K562 (cell line): Measurements from ENCODE around the gene P2RY11. TPM values are rescaled to one million over a fixed set of nuclear protein-coding genes. Genes with fewer than 3 reads are reported as not detected.

ENCODE experiments used
- ATAC-seq: fragments of 200-7000 bp; cut with Tn5 transposase; 3 replicates; pipeline ENCODE4 v1.9.1; 2020; ENCODE audit warnings: moderate library complexity
- BruUV-seq: library from RNA; stranded (reverse); fragments of 400-500 nt; replicated peaks from 2 replicates; lab custom pipeline; 2021; lab: Mats Ljungman, UMichigan
- CTCF ChIA-PET: fragments of 300-600 bp; formaldehyde crosslinking; extraction: SDS; loops from one replicate; lab custom pipeline; 2021; ENCODE audit warnings: low intra/inter-chr PET ratio; lab: Yijun Ruan, JAX
- POLR2A ChIA-PET: fragments of 300-600, 350-650 bp; sonication (Branson Sonifier 250); formaldehyde crosslinking; extraction: SDS; loops from one replicate; lab custom pipeline; 2021; ENCODE audit warnings: antibody characterized with exemption, inconsistent platforms; lab: Yijun Ruan, JAX
- DNase-seq, 4 experiments: peaks; one replicate each; pipeline versions ENCODE4 v3.0.0 to v3.0.0-alpha.2; 2011 to 2018; ENCODE audit warnings: low spot score in 3 of 4, mixed read lengths in 3 of 4; ENCODE audit errors: extremely low read depth in 1 of 4
- FAIRE-seq: peaks from 2 replicates; lab custom pipeline; 2011; peaks lifted over from hg19 to GRCh38; lab: Jason Lieb, UNC
- H2AFZ ChIP-seq: 2 replicates; pipeline ENCODE4 v1.6.0; 2011; ENCODE audit warnings: low read depth, low read length, control low read depth, inconsistent platforms
- H3K27ac ChIP-seq: fragments of 200-600 bp; 3 replicates; pipeline ENCODE4 v1.8.0; 2011; ENCODE audit warnings: low read depth, mild to moderate bottlenecking, control low read depth, inconsistent platforms, low read length, moderate library complexity, mixed read lengths; ENCODE audit errors: extremely low read depth
- H3K27me3 ChIP-seq, 2 experiments: fragments of 300-600 bp in 1 of 2; 2 replicates in 1 of 2; 3 replicates in 1 of 2; pipeline versions ENCODE4 v1.6.0 to v1.8.0; 2011; ENCODE audit warnings: inconsistent platforms in 2 of 2, low read length in 2 of 2, mild to moderate bottlenecking in 1 of 2, mixed read lengths in 1 of 2, moderate library complexity in 1 of 2; ENCODE audit not compliant: control insufficient read depth in 2 of 2, insufficient read depth in 2 of 2
- H3K36me3 ChIP-seq: fragments of 300-600 bp; 3 replicates; pipeline ENCODE4 v1.8.0; 2011; ENCODE audit warnings: mild to moderate bottlenecking, low read length, inconsistent platforms; ENCODE audit not compliant: control insufficient read depth, insufficient read depth
- H3K4me1 ChIP-seq, 2 experiments: fragments of 200-600 bp in 1 of 2; replicated peaks in 1 of 2; 2 replicates in 1 of 2; 3 replicates in 1 of 2; pipeline versions ENCODE4 v1.5.1 to v1.8.0; 2011; ENCODE audit warnings: inconsistent platforms in 2 of 2, low read length in 2 of 2, mild to moderate bottlenecking in 1 of 2, mixed read lengths in 1 of 2, moderate library complexity in 1 of 2; ENCODE audit not compliant: control insufficient read depth in 2 of 2, insufficient read depth in 2 of 2
- H3K4me2 ChIP-seq: 2 replicates; pipeline ENCODE4 v1.6.1; 2011; ENCODE audit warnings: low read length, control low read depth, inconsistent platforms, mixed read lengths; ENCODE audit not compliant: insufficient read depth
- H3K4me3 ChIP-seq: fragments of 200-600 bp; sonication (generic), shearing (Covaris generic); 2 replicates; pipeline ENCODE4 v1.5.1; 2016; ENCODE audit warnings: control low read depth, inconsistent platforms
- H3K79me2 ChIP-seq: fragments of 200-600 bp; 3 replicates; pipeline ENCODE4 v1.8.0; 2011; ENCODE audit warnings: low read length, inconsistent platforms; ENCODE audit not compliant: control insufficient read depth, insufficient read depth
- H3K9ac ChIP-seq, 2 experiments: 2 replicates each; pipeline versions ENCODE4 v1.6.0 to v1.6.1; 2011; ENCODE audit warnings: low read depth in 2 of 2, low read length in 2 of 2, control low read depth in 1 of 2, inconsistent platforms in 1 of 2, mild to moderate bottlenecking in 1 of 2, mixed read lengths in 1 of 2; ENCODE audit not compliant: insufficient read depth in 1 of 2
- H3K9me1 ChIP-seq: one replicate; pipeline ENCODE4 v1.6.0; 2011; ENCODE audit warnings: inconsistent platforms, mild to moderate bottlenecking, low read length, moderate library complexity; ENCODE audit not compliant: control insufficient read depth, insufficient read depth
- H3K9me3 ChIP-seq: replicated peaks from 2 replicates; pipeline ENCODE4 v1.5.1; 2011; ENCODE audit warnings: low read depth, low read length, inconsistent platforms; ENCODE audit not compliant: control insufficient read depth, insufficient read depth
- H4K20me1 ChIP-seq: replicated peaks from 2 replicates; pipeline ENCODE4 v1.6.1; 2011; ENCODE audit warnings: low read length, inconsistent platforms, mixed read lengths; ENCODE audit not compliant: control insufficient read depth, insufficient read depth
- PCBP2 ChIP-seq: fragments of 200-400 bp; formaldehyde crosslinking; IDR thresholded peaks from 2 replicates; pipeline ENCODE4 v1.6.1; 2018; ENCODE audit warnings: low read length, low read depth, mild to moderate bottlenecking, moderate library complexity; ENCODE audit not compliant: poor library complexity, severe bottlenecking
- SETDB1 ChIP-seq: IDR thresholded peaks from one replicate; pipeline ENCODE4 v1.6.1; 2012; ENCODE audit warnings: low read length, control low read depth, inconsistent platforms
- SIN3A ChIP-seq, 2 experiments: fragments of 150-350 bp in 1 of 2; IDR thresholded peaks; 2 replicates each; pipeline ENCODE4 v1.6.1; 2011 to 2016; ENCODE audit warnings: borderline replicate concordance in 2 of 2, low read depth in 2 of 2, low read length in 2 of 2, mild to moderate bottlenecking in 2 of 2, moderate library complexity in 2 of 2; ENCODE audit not compliant: control insufficient read depth in 1 of 2
- SP2 ChIP-seq: IDR thresholded peaks from 2 replicates; pipeline ENCODE4 v1.6.1; 2011; ENCODE audit warnings: mild to moderate bottlenecking, low read depth, low read length, moderate library complexity; ENCODE audit not compliant: poor library complexity, severe bottlenecking; ENCODE audit errors: extremely low read depth
- TGIF2 ChIP-seq: sonication (generic); formaldehyde crosslinking; IDR thresholded peaks from 2 replicates; pipeline ENCODE4 v1.8.1; 2022; ENCODE audit warnings: mild to moderate bottlenecking, missing genetic modification reagents, moderate library complexity
- ZBTB7A ChIP-seq: IDR thresholded peaks from 2 replicates; pipeline ENCODE4 v1.6.1; 2011; ENCODE audit warnings: low read depth, mild to moderate bottlenecking, low read length, moderate library complexity, borderline replicate concordance; ENCODE audit not compliant: control insufficient read depth
- ZFP1 ChIP-seq: fragments of 450-650 bp; formaldehyde crosslinking; IDR thresholded peaks from 2 replicates; pipeline ENCODE4 v1.4.0; 2020; ENCODE audit warnings: mild to moderate bottlenecking, mixed read lengths
- ZFX ChIP-seq: sonication (generic); formaldehyde crosslinking; IDR thresholded peaks from 2 replicates; pipeline ENCODE4 v1.8.0; 2022; ENCODE audit warnings: mild to moderate bottlenecking, missing genetic modification reagents, moderate library complexity
- ZNF263 ChIP-seq: sonication (generic); formaldehyde crosslinking; IDR thresholded peaks from 2 replicates; pipeline ENCODE4 v1.8.0; 2022; ENCODE audit warnings: mild to moderate bottlenecking, missing genetic modification reagents, borderline replicate concordance
- WGBS: fragments of 100-300 bp; shearing (Covaris generic); methylation state at CpG from one replicate; pipeline ENCODE4 v1.1.6; 2016; ENCODE audit warnings: low coverage, mixed read lengths; ENCODE audit not compliant: insufficient coverage; ENCODE audit errors: missing lambda C conversion rate; 5-methylcytosine and 5-hydroxymethylcytosine counted together
- in situ Hi-C: fragments of 300-500 bp; cut with MboI; formaldehyde crosslinking; loops from 4 replicates; pipeline ENCODE4 v1.15.0; 2018; ENCODE audit warnings: inconsistent platforms, mixed read lengths
- intact Hi-C: fragments of 100-400 bp; cut with micrococcal nuclease; formaldehyde crosslinking; loops from 2 replicates; pipeline ENCODE4 v1.14.2; 2022
- polyA plus RNA-seq, 8 experiments: library from polyadenylated mRNA; depleted of rRNA in 4 of 8; stranded (reverse) in 5 of 8; unstranded in 3 of 8; fragments of >200 nt; fragmentation: Nextera tagmentation in 2 of 8; fragmentation: Illumina TruSeq in 1 of 8; extraction: Ambion mirVana in 2 of 8; extraction: Trizol in 1 of 8; gene quantifications; 2 replicates each; pipeline versions ENCODE4 v1.2.1 to v1.2.3, GENCODE V29; 2011 to 2014; ENCODE audit warnings: inconsistent platforms in 1 of 8, missing spikeins in 1 of 8
- total RNA-seq, 7 experiments: library from RNA; depleted of rRNA in 6 of 7; stranded (reverse); fragments of >200 nt in 6 of 7; fragmentation: Illumina TruSeq in 2 of 7; extraction: Trizol in 2 of 7; gene quantifications; 2 replicates each; pipeline versions ENCODE4 v1.2.1 to v1.2.3, GENCODE V29; 2011 to 2021; ENCODE audit warnings: low replicate concordance in 1 of 7
- TF ChIP-seq, protein P1 (sequence below): fragments of 450-650 bp; IDR thresholded peaks from 2 replicates; pipeline ENCODE4 v1.6.1; 2017; ENCODE audit warnings: antibody characterized with exemption, mild to moderate bottlenecking
- TF ChIP-seq, protein P2 (sequence below): sonication (generic); formaldehyde crosslinking; IDR thresholded peaks from 2 replicates; pipeline ENCODE4 v1.8.0; 2022; ENCODE audit warnings: missing genetic modification reagents, mild to moderate bottlenecking, moderate library complexity, borderline replicate concordance
- TF ChIP-seq, protein P3 (sequence below): fragments of 150-350 bp; IDR thresholded peaks from 2 replicates; pipeline ENCODE4 v1.6.1; 2014; ENCODE audit warnings: low read depth, mild to moderate bottlenecking, low read length, borderline replicate concordance

Gene P2RY11
- total and polyA plus RNA-seq, 9 of the 15 experiments (the other 6 are each of a cell fraction or from before 2014, with no cell fraction given) = 0.03 to 10.1 (median 1.5) TPM

DNA sequence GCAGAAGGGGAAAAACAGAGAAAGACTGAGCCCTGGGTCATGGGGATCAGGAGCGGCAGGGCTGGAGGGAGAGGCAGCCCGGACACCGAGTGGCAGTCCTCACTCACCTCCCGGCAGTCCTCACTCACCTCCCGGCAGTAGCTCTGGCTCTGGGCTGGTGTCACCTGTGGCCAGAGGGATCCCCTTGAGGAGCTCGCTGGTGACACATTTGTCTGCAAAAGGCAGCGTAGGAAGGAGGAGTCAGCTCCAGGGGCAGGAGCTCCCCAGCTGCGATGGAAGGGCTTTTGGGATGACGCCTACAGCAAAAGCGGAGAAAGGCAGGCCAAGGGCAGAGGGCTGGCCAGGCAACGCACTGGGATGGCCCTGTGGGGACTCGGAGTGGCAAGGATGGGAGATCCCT is 7.5 kb downstream of the P2RY11 start:
- TF ChIP-seq TGIF2 (peak; percentile 55; the same call in 1 of the 2 replicates), PCBP2 (no peak), ZFX (CRISPR knock-in tag) (no peak), SIN3A (IDR thresholded peaks at IDR 0.05; ENCODE audit: borderline replicate concordance in 2 of 2, control insufficient read depth in 1 of 2, low read depth in 2 of 2, low read length in 2 of 2) (0 out of 4 replicates have a peak, but pooled peaks of 1 of the 2 experiments have one; percentile 34), ZNF263 (no peak), SETDB1 (no peak), ZFP1 (CRISPR knock-in tag) (no peak), SP2 (peak; percentile 7), ZBTB7A (no peak)
- TF ChIP-seq, protein P1, sequence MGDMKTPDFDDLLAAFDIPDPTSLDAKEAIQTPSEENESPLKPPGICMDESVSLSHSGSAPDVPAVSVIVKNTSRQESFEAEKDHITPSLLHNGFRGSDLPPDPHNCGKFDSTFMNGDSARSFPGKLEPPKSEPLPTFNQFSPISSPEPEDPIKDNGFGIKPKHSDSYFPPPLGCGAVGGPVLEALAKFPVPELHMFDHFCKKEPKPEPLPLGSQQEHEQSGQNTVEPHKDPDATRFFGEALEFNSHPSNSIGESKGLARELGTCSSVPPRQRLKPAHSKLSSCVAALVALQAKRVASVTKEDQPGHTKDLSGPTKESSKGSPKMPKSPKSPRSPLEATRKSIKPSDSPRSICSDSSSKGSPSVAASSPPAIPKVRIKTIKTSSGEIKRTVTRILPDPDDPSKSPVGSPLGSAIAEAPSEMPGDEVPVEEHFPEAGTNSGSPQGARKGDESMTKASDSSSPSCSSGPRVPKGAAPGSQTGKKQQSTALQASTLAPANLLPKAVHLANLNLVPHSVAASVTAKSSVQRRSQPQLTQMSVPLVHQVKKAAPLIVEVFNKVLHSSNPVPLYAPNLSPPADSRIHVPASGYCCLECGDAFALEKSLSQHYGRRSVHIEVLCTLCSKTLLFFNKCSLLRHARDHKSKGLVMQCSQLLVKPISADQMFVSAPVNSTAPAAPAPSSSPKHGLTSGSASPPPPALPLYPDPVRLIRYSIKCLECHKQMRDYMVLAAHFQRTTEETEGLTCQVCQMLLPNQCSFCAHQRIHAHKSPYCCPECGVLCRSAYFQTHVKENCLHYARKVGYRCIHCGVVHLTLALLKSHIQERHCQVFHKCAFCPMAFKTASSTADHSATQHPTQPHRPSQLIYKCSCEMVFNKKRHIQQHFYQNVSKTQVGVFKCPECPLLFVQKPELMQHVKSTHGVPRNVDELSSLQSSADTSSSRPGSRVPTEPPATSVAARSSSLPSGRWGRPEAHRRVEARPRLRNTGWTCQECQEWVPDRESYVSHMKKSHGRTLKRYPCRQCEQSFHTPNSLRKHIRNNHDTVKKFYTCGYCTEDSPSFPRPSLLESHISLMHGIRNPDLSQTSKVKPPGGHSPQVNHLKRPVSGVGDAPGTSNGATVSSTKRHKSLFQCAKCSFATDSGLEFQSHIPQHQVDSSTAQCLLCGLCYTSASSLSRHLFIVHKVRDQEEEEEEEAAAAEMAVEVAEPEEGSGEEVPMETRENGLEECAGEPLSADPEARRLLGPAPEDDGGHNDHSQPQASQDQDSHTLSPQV = no peak
- TF ChIP-seq, protein P2, sequence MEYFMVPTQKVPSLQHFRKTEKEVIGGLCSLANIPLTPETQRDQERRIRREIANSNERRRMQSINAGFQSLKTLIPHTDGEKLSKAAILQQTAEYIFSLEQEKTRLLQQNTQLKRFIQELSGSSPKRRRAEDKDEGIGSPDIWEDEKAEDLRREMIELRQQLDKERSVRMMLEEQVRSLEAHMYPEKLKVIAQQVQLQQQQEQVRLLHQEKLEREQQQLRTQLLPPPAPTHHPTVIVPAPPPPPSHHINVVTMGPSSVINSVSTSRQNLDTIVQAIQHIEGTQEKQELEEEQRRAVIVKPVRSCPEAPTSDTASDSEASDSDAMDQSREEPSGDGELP (CRISPR knock-in tag) = peak; percentile 44; the same call in 1 of the 2 replicates
- TF ChIP-seq, protein P3, sequence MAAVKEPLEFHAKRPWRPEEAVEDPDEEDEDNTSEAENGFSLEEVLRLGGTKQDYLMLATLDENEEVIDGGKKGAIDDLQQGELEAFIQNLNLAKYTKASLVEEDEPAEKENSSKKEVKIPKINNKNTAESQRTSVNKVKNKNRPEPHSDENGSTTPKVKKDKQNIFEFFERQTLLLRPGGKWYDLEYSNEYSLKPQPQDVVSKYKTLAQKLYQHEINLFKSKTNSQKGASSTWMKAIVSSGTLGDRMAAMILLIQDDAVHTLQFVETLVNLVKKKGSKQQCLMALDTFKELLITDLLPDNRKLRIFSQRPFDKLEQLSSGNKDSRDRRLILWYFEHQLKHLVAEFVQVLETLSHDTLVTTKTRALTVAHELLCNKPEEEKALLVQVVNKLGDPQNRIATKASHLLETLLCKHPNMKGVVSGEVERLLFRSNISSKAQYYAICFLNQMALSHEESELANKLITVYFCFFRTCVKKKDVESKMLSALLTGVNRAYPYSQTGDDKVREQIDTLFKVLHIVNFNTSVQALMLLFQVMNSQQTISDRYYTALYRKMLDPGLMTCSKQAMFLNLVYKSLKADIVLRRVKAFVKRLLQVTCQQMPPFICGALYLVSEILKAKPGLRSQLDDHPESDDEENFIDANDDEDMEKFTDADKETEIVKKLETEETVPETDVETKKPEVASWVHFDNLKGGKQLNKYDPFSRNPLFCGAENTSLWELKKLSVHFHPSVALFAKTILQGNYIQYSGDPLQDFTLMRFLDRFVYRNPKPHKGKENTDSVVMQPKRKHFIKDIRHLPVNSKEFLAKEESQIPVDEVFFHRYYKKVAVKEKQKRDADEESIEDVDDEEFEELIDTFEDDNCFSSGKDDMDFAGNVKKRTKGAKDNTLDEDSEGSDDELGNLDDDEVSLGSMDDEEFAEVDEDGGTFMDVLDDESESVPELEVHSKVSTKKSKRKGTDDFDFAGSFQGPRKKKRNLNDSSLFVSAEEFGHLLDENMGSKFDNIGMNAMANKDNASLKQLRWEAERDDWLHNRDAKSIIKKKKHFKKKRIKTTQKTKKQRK = no peak
- Histone ChIP-seq H3K79me2 (peaks cover 15% of the 10 kb centered on the region), H3K4me3 (peak overlapping the region; percentile 87), H3K9me1 (no peaks in the 10 kb centered on the region), H3K9me3 (no peaks in the 10 kb centered on the region), H3K27ac (peak overlapping the region; percentile 78), H2AFZ (no peak overlapping the region), H3K9ac (peak overlapping the region; percentile 95 to 96), H3K4me1 (peaks cover 3 to 57% of the 10 kb centered on the region in 2 experiments; a peak in 3 of 5 replicates), H3K4me2 (peak overlapping the region; percentile 95), H3K36me3 (peaks cover 44% of the 10 kb centered on the region; the same call in 2 of the 3 replicates), H4K20me1 (0 out of 2 replicates have a peak, but pooled peaks cover 5% of the 10 kb centered on the region), H3K27me3 (no peaks in the 10 kb centered on the region)
- FAIRE-seq = no peak
- in situ Hi-C loops (no loop called here), intact Hi-C loops (no loop called here)
- BruUV-seq = no TSS peak
- ATAC-seq = peak; percentile 18
- WGBS = 6% methylated on average over 12 of the region's 12 CpGs
- DNase-seq = peak in 1 of 4 experiments; percentile 47
- CTCF ChIA-PET = no interaction called here
- POLR2A ChIA-PET = interaction anchor here (5.8 kb wide), 1 partner anchor 12 kb away, joined by 49 read pairs; the partner anchor contains the start of gene PPAN
